ENCODE data around the gene OR10H3.
"Not testable (repeated sequence)": the region's sequence is repeated elsewhere in the genome, so short reads cannot be mapped to it uniquely, and the experiment has no call there.

OR10H3 gene

DNA sequence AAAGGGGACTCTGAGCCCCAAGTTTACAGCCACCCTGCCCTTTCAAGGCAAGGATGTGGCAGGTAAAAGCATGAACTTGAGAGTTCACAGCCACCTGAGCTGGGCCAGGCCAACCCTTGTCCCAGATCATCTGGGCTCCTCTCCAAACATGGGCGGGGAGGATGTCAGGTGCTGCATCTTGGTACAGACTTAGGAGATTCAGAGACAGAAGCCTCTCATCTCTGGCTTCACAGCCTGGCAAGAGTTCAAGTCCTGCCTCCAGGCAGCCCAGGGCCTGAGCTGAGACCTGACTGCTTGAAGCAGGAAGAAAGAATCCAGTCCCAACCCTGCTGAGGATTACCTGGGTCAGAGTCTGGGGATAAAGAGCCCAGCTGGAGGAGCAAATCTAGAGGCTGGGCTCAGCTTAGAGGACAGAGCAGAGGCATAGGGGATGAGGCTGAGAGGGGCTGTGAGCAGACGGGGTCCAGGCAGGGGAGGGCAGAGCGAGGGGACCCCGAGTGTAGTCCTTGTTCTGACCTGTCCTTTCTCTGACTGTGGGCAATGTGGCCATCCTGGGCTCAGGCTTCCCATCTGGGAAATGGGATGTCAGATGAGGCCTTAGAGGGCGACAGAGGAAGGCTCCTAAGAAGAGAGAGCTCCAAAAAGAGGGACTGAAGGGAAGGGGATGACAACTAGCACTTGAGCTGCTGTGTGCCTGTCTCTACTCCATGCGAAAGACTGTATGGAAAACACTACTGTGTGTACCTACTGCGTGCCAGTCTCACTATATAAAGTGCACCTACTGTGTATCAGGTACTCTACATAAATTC lies 43.0 kb downstream of the OR10H3 start:
- CTCF ChIA-PET: no interaction called here
- POLR2A ChIA-PET: no interaction called here

GRCh38 chr19:15781661-15782060 lies 43.9 kb downstream of the OR10H3 start:
- CTCF ChIA-PET: no interaction called here
- no peak for TF ChIP-seq NFRKB (IDR thresholded peaks at IDR 0.05)
- no peak for TF ChIP-seq FOXK2 (IDR thresholded peaks at IDR 0.05)
- TF ChIP-seq FOXA1 (IDR thresholded peaks at IDR 0.05): no peak
- TF ChIP-seq ELF4 (IDR thresholded peaks at IDR 0.05): no peak
- no peak for TF ChIP-seq LEF1 (IDR thresholded peaks at IDR 0.05; ENCODE audit: borderline replicate concordance)
- no peak for TF ChIP-seq SP1 (IDR thresholded peaks at IDR 0.05)
- no peak for TF ChIP-seq L3MBTL2 (conservative IDR thresholded peaks at IDR 0.05)
- TF ChIP-seq CTBP1 (IDR thresholded peaks at IDR 0.05; ENCODE audit: borderline replicate concordance): no peak
- TF ChIP-seq BHLHE40 (IDR thresholded peaks at IDR 0.05; ENCODE audit: borderline replicate concordance): no peak
- no peak for TF ChIP-seq FOXM1 (IDR thresholded peaks at IDR 0.05; ENCODE audit: borderline replicate concordance)
- no peak for TF ChIP-seq TARDBP (IDR thresholded peaks at IDR 0.05)
- no peak for TF ChIP-seq SUZ12 (IDR thresholded peaks at IDR 0.05)
- TF ChIP-seq ARNT (IDR thresholded peaks at IDR 0.05): no peak
- TF ChIP-seq ZNF384 (IDR thresholded peaks at IDR 0.05): no peak
- POLR2A ChIA-PET: no interaction called here
- no peak for DNase-seq (ENCODE audit: extremely low spot score)

More for the DNA sequence above, 43.0 kb downstream of the OR10H3 start:
- no peak for DNase-seq (ENCODE audit: extremely low spot score)
- no peak for TF ChIP-seq SP1 (IDR thresholded peaks at IDR 0.05)
- no peak for TF ChIP-seq ARNT (IDR thresholded peaks at IDR 0.05)
- TF ChIP-seq LEF1 (IDR thresholded peaks at IDR 0.05; ENCODE audit: borderline replicate concordance): no peak
- TF ChIP-seq, protein P1, sequence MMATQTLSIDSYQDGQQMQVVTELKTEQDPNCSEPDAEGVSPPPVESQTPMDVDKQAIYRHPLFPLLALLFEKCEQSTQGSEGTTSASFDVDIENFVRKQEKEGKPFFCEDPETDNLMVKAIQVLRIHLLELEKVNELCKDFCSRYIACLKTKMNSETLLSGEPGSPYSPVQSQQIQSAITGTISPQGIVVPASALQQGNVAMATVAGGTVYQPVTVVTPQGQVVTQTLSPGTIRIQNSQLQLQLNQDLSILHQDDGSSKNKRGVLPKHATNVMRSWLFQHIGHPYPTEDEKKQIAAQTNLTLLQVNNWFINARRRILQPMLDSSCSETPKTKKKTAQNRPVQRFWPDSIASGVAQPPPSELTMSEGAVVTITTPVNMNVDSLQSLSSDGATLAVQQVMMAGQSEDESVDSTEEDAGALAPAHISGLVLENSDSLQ (IDR thresholded peaks at IDR 0.05): no peak
- TF ChIP-seq ELF4 (IDR thresholded peaks at IDR 0.05): no peak
- TF ChIP-seq SUZ12 (IDR thresholded peaks at IDR 0.05): no peak
- TF ChIP-seq FOXM1 (IDR thresholded peaks at IDR 0.05; ENCODE audit: borderline replicate concordance): no peak
- TF ChIP-seq CTBP1 (IDR thresholded peaks at IDR 0.05; ENCODE audit: borderline replicate concordance): no peak
- TF ChIP-seq TARDBP (IDR thresholded peaks at IDR 0.05): no peak

GRCh38 chr19:15782211-15782610 lies 44.4 kb downstream of the OR10H3 start:
- TF ChIP-seq ZNF384 (IDR thresholded peaks at IDR 0.05) (no peak), BHLHE40 (IDR thresholded peaks at IDR 0.05; ENCODE audit: borderline replicate concordance) (no peak), CTBP1 (IDR thresholded peaks at IDR 0.05; ENCODE audit: borderline replicate concordance) (no peak), FOXA1 (IDR thresholded peaks at IDR 0.05) (no peak), FOXK2 (IDR thresholded peaks at IDR 0.05) (no peak), HDGF (IDR thresholded peaks at IDR 0.05; ENCODE audit: borderline replicate concordance) (no peak), ARNT (IDR thresholded peaks at IDR 0.05) (no peak), ELF4 (IDR thresholded peaks at IDR 0.05) (no peak), TARDBP (IDR thresholded peaks at IDR 0.05) (no peak), LEF1 (IDR thresholded peaks at IDR 0.05; ENCODE audit: borderline replicate concordance) (no peak), L3MBTL2 (conservative IDR thresholded peaks at IDR 0.05) (no peak), FOXM1 (IDR thresholded peaks at IDR 0.05; ENCODE audit: borderline replicate concordance) (no peak)
- TF ChIP-seq, protein P1 (IDR thresholded peaks at IDR 0.05): no peak
- POLR2A ChIA-PET: no interaction called here
- CTCF ChIA-PET: no interaction called here
- no peak for DNase-seq (ENCODE audit: extremely low spot score)

DNA sequence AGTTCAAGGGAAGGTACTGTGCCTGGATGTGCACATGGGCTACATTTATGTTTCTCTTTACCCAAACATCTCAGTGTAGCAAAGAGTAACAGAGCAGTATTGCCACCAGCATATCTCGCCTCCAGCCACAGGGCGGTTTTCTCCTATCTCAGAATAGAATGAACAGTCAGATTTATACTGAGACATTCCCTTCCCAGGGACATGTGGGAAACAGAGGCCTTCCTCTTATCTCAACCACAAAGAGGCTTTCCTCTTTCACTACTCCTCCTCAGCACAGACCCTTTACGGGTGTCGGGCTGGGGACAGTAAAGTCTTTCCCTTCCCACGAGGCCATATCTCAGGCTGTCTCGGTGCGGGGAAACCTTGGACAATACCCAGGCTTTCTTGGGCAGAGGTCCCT lies 45.1 kb downstream of the OR10H3 start:
- DNase-seq (ENCODE audit: extremely low spot score); CTCF ChIA-PET; POLR2A ChIA-PET: not testable (repeated sequence)

DNA sequence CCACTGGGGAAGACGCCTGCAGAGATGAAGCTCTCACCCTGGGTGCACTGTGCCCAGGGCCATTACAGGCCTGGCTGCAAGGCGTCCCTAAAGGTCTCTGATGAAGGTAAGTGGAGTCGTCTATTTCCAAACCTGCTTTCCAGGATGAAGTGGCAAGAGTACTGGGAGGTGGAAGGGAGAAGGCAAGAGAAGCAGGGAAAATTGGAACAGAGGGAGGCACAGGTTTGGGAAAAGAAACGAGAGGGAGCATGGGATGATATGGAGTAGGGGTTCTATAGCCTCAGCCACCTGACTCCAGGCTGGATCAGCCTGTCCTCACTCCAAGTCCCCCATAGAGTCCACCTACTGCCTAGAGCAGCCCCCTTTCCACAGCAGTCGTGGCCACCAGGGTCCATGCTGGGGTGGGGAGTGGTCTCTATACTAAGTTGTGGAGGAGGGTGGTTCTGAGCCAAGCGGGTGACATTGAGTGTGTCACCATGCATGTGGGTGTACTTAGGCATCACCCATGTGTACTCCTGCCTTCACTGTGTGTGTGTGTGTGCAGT lies 49.9 kb downstream of the OR10H3 start, which contains the start of gene OR10H5:
TSS of gene OR10H5 (plus strand) at position 51 of the 545 bp plus-strand sequence. CDS start 6,388 bp downstream, outside the sequence.
- no peak for TF ChIP-seq SUZ12 (IDR thresholded peaks at IDR 0.05)
- TF ChIP-seq FOXM1 (IDR thresholded peaks at IDR 0.05; ENCODE audit: borderline replicate concordance): no peak
- TF ChIP-seq CTBP1 (IDR thresholded peaks at IDR 0.05; ENCODE audit: borderline replicate concordance): no peak
- TF ChIP-seq HDGF (IDR thresholded peaks at IDR 0.05; ENCODE audit: borderline replicate concordance): no peak
- TF ChIP-seq, protein P1 (IDR thresholded peaks at IDR 0.05): no peak
- no peak for TF ChIP-seq FOXK2 (IDR thresholded peaks at IDR 0.05)
- no peak for TF ChIP-seq ZNF384 (IDR thresholded peaks at IDR 0.05)
- no peak for TF ChIP-seq ARNT (IDR thresholded peaks at IDR 0.05)
- TF ChIP-seq ELF4 (IDR thresholded peaks at IDR 0.05): no peak
- TF ChIP-seq L3MBTL2 (conservative IDR thresholded peaks at IDR 0.05): no peak
- TF ChIP-seq SP1 (IDR thresholded peaks at IDR 0.05): no peak
- TF ChIP-seq LEF1 (IDR thresholded peaks at IDR 0.05; ENCODE audit: borderline replicate concordance): no peak
- no peak for TF ChIP-seq FOXA1 (IDR thresholded peaks at IDR 0.05)
- no peak for TF ChIP-seq NFRKB (IDR thresholded peaks at IDR 0.05)
- no peak for TF ChIP-seq TARDBP (IDR thresholded peaks at IDR 0.05)
- TF ChIP-seq BHLHE40 (IDR thresholded peaks at IDR 0.05; ENCODE audit: borderline replicate concordance): no peak
- no peak for DNase-seq (ENCODE audit: extremely low spot score)
- ChIA-PET CTCF (interaction anchor here (0.6 kb wide), 1 partner anchor 762 kb away, joined by 3 read pairs; no protein-coding TSS in a partner anchor), POLR2A (no interaction called here)
